ENCODE measurements around the gene GLE1.

GRCh38 chr9:128456613-128457061 lies 47.9 kb upstream of the GLE1 start:
- TF ChIP-seq CTCF (IDR thresholded peaks at IDR 0.05; ENCODE audit: insufficient read depth, low read depth, low read length) (no peak), EZH2 (IDR thresholded peaks at IDR 0.05; ENCODE audit: insufficient read depth, low read length) (no peak)

All from astrocyte (in vitro differentiated cells and primary cell).